PFSK-1 (cell line): ENCODE measurements around the gene BRWD1.

Source experiments
- FOXP2 ChIP-seq: optimal IDR thresholded peaks from 2 replicates; pipeline ENCODE3; 2011; ENCODE audit warnings: borderline replicate concordance, control low read depth, inconsistent platforms; ENCODE audit not compliant: insufficient read depth; ENCODE audit errors: extremely low read length, extremely low read depth
- POLR2AphosphoS5 ChIP-seq: IDR thresholded peaks from 2 replicates; pipeline ENCODE4 v1.6.1; 2012; ENCODE audit warnings: low read depth, mild to moderate bottlenecking, control low read depth, low read length, moderate library complexity
- REST ChIP-seq, 2 experiments: IDR thresholded peaks; 2 replicates each; pipeline versions ENCODE4 v1.6.1 to v1.8.0; 2011 to 2012; ENCODE audit warnings: low read depth in 2 of 2, low read length in 2 of 2, control low read depth in 1 of 2, inconsistent platforms in 1 of 2, mild to moderate bottlenecking in 1 of 2, moderate library complexity in 1 of 2; ENCODE audit not compliant: insufficient read depth in 1 of 2
- SIN3A ChIP-seq: IDR thresholded peaks from 2 replicates; pipeline ENCODE4 v1.6.1; 2012; ENCODE audit warnings: mild to moderate bottlenecking, low read length, moderate library complexity, borderline replicate concordance; ENCODE audit not compliant: insufficient read depth
- TAF1 ChIP-seq: IDR thresholded peaks from 2 replicates; pipeline ENCODE4 v1.6.1; 2012; ENCODE audit warnings: low read length, control low read depth, borderline replicate concordance; ENCODE audit not compliant: insufficient read depth

Gene BRWD1

GRCh38 chr21:39180429-39181019, 132.9 kb downstream of the BRWD1 start:
- no peak for TF ChIP-seq FOXP2
- TF ChIP-seq SIN3A = no peak
- TF ChIP-seq REST (IDR thresholded peaks at IDR 0.05; ENCODE audit: insufficient read depth in 1 of 2, low read depth in 2 of 2, low read length in 2 of 2) = no peak
- TF ChIP-seq TAF1 = no peak
- no peak for TF ChIP-seq POLR2AphosphoS5

GRCh38 chr21:39178421-39178820, 135.0 kb downstream of the BRWD1 start:
- TF ChIP-seq FOXP2 (no peak), POLR2AphosphoS5 (no peak), REST (IDR thresholded peaks at IDR 0.05; ENCODE audit: insufficient read depth in 1 of 2, low read depth in 2 of 2, low read length in 2 of 2) (no peak), SIN3A (no peak), TAF1 (no peak)

- TF ChIP-seq REST (IDR thresholded peaks at IDR 0.05; ENCODE audit: insufficient read depth in 1 of 2, low read depth in 2 of 2, low read length in 2 of 2) (no peak), TAF1 (no peak), SIN3A (no peak), POLR2AphosphoS5 (no peak), FOXP2 (no peak)
These were observed 137.1 kb downstream of the BRWD1 start for GRCh38 chr21:39176271-39176709.

DNA sequence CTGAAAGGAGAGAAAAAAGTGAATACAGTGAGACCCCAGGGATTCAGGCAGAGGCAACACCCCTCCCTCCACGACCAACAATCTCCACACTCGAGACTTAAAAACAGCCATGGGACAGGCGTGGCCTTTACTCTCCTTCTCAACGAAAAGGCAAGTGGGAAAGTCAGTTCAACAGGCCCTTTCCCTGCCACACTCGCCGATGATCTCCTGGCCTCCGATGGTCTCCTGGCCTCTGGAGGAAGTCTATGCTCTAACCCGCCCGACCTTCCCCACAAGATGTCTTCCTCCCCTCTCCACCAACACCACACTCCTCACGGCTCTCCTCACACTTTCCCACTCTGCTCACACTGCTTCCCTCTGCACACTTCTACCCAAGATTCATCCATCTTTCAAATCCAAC, 137.8 kb downstream of the BRWD1 start:
- TF ChIP-seq SIN3A = no peak
- TF ChIP-seq POLR2AphosphoS5 = no peak
- no peak for TF ChIP-seq FOXP2
- no peak for TF ChIP-seq TAF1
- TF ChIP-seq REST (IDR thresholded peaks at IDR 0.05; ENCODE audit: insufficient read depth in 1 of 2, low read depth in 2 of 2, low read length in 2 of 2) = no peak

DNA sequence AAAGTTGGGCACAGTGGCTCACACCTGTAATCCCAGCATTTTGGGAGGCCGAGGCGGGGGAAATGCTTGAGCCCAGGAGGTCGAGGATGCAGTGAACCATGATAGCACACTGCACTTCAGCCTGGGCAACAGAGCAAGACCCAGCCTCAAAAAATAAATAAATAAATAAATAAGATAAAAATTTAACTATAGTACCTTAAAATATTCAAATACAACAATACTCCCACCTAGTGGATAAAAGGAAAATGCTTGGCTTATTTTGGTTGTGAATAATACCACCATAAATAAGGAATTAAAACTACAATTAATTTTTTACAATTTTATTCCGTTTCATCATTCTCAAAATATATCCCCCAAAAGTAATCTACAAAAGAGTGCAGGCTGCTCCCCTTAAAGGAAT, 138.3 kb downstream of the BRWD1 start:
- TF ChIP-seq POLR2AphosphoS5 (no peak), FOXP2 (no peak), REST (IDR thresholded peaks at IDR 0.05; ENCODE audit: insufficient read depth in 1 of 2, low read depth in 2 of 2, low read length in 2 of 2) (no peak), SIN3A (no peak), TAF1 (no peak)
